Neutrophil (primary cell): ENCODE measurements around the gene TNFRSF14.

Experiments
- H3K27ac ChIP-seq: fragments of 200-600 bp; sonication (generic); 2 replicates; pipeline ENCODE4 v1.5.1; 2016; ENCODE audit warnings: mild to moderate bottlenecking, moderate library complexity
- H3K27me3 ChIP-seq: fragments of 200-600 bp; sonication (generic); 2 replicates; pipeline ENCODE4 v1.6.0; 2016; ENCODE audit warnings: mild to moderate bottlenecking
- H3K36me3 ChIP-seq: fragments of 200-600 bp; sonication (generic); 2 replicates; pipeline ENCODE4 v1.5.1; 2017
- H3K4me1 ChIP-seq, 2 experiments: fragments of 200-600 bp in 1 of 2; sonication (generic) in 1 of 2; 1 replicate in 1 of 2; 2 replicates in 1 of 2; pipeline versions ENCODE4 v1.5.1 to v1.6.1; 2013 to 2016; ENCODE audit warnings: low read depth in 1 of 2, low read length in 1 of 2, mild to moderate bottlenecking in 1 of 2, moderate library complexity in 1 of 2; ENCODE audit not compliant: control insufficient read depth in 1 of 2, insufficient read depth in 1 of 2
- H3K4me3 ChIP-seq, 2 experiments: fragments of 200-600 bp in 1 of 2; sonication (generic) in 1 of 2; 1 replicate in 1 of 2; 2 replicates in 1 of 2; pipeline ENCODE4 v1.5.1; 2013 to 2016; ENCODE audit warnings: low read depth in 1 of 2, low read length in 1 of 2, mild to moderate bottlenecking in 1 of 2, moderate library complexity in 1 of 2
- H3K9me3 ChIP-seq: fragments of 200-600 bp; sonication (generic); 2 replicates; pipeline ENCODE4 v1.5.1; 2016
- CTCF ChIP-seq: fragments of 200-600 bp; sonication (generic); IDR thresholded peaks from 2 replicates; pipeline ENCODE4 v1.5.1; 2016; ENCODE audit warnings: antibody characterized with exemption

Gene TNFRSF14

GRCh38 chr1:2544875-2545640 is 11.1 kb upstream of the TNFRSF14 start:
- Histone ChIP-seq H3K27ac (peak overlapping the region; percentile 100), H3K9me3 (no peaks in the 10 kb centered on the region), H3K27me3 (peaks cover 55% of the 10 kb centered on the region), H3K36me3 (no peaks in the 10 kb centered on the region), H3K4me1 (peaks cover 32 to 44% of the 10 kb centered on the region in 2 experiments), H3K4me3 (no peak overlapping the region)
- no peak for TF ChIP-seq CTCF

- Histone ChIP-seq H3K4me3 (peak overlapping the region; percentile 81 to 85), H3K36me3 (no peaks in the 10 kb centered on the region), H3K27ac (peak overlapping the region; percentile 100), H3K9me3 (no peaks in the 10 kb centered on the region), H3K4me1 (peaks cover 33 to 46% of the 10 kb centered on the region in 2 experiments), H3K27me3 (peaks cover 46% of the 10 kb centered on the region)
- no peak for TF ChIP-seq CTCF
Measured at GRCh38 chr1:2545754-2546514, 10.2 kb upstream of the TNFRSF14 start.

GRCh38 chr1:2546515-2547209 is 9.5 kb upstream of the TNFRSF14 start:
- peak; percentile 70 for TF ChIP-seq CTCF
- H3K4me1 ChIP-seq = peaks cover 33 to 46% of the 10 kb centered on the region in 2 experiments
- H3K9me3 ChIP-seq = no peaks in the 10 kb centered on the region
- no peaks in the 10 kb centered on the region for H3K36me3 ChIP-seq
- peaks cover 39% of the 10 kb centered on the region for H3K27me3 ChIP-seq
- H3K27ac ChIP-seq = peak overlapping the region; percentile 100
- peak overlapping the region; percentile 81 to 85 for H3K4me3 ChIP-seq

DNA sequence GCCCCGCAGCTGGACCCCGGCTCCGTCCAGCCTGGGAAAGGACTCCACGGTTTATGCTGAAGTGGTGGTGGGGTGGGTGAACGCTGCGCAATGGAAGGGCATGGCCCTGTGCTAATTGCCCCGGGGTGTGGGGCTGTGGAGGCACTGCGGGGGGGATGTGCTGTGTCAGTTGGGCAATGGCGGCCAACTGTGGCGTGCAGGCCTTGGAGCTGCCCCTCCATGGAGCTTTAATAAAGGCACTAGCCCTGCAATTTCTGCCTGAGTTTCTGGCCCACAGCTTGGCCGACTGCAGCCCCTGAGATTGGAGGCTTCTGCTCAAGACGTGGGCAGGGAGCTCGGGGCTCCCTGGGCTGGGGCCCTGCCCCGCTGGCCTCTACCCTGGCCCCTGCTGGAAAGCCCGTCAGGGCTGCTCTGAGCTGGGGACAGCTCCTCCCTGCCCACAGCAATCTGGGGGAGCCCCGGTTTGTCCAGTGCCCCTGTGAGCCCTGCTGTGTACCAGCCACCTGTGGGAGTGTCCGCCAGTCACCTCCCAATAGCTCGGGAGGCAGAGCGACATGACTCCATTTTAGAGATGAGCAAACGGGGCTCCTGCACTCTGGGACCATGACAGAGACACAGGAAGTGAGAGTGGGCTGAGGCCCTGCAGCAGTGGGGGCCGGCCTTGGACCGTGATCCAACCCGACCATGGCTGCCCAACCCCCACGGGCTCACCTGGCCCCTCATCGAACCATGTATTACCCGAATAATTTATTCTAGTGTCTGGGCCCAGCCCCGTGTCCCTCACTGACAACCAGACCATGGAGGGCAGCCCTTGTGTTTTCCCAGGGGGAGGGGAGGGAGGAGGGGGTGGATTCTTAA is 8.7 kb upstream of the TNFRSF14 start:
- no peaks in the 10 kb centered on the region for H3K36me3 ChIP-seq
- TF ChIP-seq CTCF = no peak
- peaks cover 31% of the 10 kb centered on the region for H3K27me3 ChIP-seq
- H3K9me3 ChIP-seq = no peaks in the 10 kb centered on the region
- peak overlapping the region; percentile 81 to 85 for H3K4me3 ChIP-seq
- peak overlapping the region; percentile 100 for H3K27ac ChIP-seq
- peaks cover 33 to 46% of the 10 kb centered on the region in 2 experiments for H3K4me1 ChIP-seq
